Prostate gland (tissue), 1 donor: Measurements from ENCODE around the gene DSCAM.

Source experiments
- POLR2A ChIP-seq: fragments of 450-650 bp; IDR thresholded peaks from one replicate; pipeline ENCODE4 v1.6.1; 2016; ENCODE audit warnings: antibody characterized with exemption, mild to moderate bottlenecking
- POLR2AphosphoS5 ChIP-seq: sonication (generic); formaldehyde crosslinking; IDR thresholded peaks from one replicate; pipeline ENCODE4 v1.6.1; 2017; ENCODE audit warnings: antibody characterized with exemption

- no peak for TF ChIP-seq POLR2AphosphoS5
- TF ChIP-seq POLR2A: no peak
Measured at GRCh38 chr21:40422896-40423635, 423.9 kb downstream of the DSCAM start.
